ENCODE data around the gene KDM2B.

Gene KDM2B

DNA sequence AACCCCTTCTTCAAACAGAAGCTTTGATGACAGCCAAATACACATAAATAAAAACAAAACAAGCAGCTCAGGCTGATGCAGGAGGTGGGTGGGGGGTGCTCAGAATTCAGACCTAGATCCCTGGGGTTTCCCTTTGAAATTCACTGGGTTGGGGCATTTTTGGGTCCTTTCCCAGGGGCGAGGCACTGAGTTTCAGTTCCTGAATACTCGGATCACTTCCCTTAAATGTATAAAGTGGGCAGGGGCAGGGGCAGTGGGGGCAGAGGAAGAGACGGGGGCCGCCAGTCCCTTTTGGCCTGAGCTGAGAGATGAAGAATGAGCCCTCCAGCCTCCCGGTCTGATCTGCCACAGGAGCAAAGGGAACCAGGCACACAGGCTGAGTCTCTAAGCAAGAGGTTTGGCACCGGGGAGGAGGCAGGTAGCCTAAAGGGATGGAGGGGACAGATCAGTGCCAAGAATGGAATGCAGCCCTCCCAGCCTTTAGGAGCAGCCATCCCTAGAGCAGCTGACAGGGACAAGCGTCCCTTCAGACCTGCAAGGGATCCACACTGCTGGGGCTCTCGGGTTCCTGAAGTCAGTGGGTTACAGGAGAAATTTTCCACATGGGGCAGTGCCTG lies 20.3 kb downstream of the KDM2B start:
- no peak for FAIRE-seq

DNA sequence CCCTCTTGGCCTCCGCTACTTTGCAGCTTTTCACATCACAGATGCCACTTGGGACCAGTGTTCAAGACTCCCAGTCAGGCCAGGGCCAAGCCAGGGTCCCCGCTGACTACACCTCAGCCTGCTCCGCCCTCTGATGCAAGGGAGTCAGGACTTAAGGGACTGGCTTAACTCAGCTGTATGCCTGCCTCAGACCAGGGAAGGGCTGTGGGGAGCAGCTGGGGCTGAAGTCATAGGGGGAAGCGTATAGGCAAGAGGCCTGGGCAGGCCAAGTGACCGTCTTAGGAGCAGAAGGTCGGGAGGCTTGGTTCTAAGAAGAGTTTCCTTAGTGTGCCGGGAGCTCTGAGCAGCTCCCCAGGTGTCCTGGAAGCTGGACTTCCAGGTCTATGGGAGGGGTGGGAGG lies 21.9 kb downstream of the KDM2B start:
- no peak for FAIRE-seq

DNA sequence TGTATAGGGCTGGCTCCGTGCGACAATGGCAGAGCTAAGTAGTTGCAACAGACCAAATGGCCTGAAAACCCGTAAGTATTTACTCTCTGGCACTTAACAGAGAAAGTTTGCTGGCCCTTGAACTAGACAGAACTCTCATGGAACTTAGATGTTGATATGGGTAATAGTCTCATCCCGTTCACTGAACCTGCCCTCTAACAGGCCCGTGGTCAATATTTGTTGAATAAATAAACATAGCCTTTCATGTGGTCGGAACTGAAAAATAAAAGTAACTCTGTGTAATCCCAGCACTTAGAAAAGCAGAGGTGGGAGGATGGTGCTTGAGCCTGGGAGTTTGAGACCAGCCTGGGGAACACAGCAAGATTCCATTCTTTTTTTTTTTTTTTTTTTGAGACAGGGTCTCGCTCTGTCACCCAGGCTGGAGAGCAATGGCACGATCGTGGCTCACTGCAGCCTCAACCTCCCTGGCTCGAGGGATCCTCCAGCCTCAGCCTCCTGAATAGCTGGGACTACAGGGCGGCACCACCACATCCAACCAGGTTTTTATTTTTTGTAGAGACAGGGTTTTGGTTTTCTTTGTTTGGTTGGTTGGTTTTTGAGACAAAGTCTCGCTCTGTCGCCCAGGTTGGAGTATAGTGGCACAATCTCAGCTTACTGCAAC lies 29.7 kb downstream of the KDM2B start:
- FAIRE-seq: no peak

DNA sequence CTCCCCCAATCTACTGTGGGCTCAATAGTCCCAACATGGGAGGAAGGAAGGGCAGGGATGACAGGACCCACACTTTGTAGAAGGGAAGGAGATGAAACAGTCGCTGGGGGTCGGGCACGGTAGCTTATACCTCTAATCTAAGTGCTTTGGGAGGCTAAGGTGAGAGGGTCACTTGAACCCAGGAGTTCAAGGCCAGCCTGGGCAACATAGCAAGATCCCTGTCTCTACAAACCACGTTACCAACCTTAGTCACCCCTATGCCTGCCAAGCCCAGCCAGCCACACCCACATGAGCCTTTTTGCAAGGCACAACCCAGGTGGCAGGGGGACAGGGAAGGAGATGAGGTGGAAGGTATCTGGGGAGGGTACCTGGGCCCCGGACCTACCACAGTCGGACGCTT lies 31.7 kb downstream of the KDM2B start:
- FAIRE-seq: no peak

DNA sequence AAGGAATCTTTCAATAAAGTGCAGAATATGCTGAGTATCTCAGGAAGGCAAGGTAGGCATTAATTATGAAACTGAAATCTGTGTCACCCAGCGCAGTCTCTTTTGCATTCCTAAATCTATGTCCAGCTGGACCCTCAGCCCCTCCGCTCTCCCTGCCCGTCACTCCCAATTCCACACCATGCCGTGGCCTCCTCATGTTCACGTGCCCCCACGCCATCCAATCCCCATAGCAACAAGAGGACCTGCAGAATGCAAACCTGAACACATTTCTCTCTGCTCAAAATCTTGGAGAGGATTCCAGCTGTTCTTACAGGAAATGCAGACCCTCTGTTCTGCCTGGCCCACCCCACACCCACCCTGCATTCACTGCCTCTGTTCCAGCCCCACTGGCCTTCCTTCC lies 35.3 kb downstream of the KDM2B start:
- no peak for FAIRE-seq

DNA sequence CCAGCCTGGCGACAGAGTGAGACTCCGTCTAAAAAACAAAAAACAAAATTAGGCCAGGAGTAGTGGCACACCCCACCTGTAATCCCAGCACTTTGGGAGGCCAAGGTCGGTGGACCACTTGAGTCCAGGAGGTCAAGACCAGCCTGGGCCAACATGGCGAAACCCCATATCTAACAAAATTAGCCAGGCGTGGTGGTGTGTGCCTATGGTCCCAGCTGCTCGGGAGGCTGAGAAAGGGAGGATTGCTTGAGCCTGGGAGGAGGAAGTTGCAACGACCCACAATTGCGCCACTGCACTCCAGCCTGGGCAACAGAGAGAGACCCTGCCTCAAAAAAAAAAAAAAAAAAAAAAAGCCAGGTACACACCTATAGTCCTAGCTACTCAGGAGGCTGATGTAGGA lies 37.0 kb downstream of the KDM2B start:
- FAIRE-seq: no peak

DNA sequence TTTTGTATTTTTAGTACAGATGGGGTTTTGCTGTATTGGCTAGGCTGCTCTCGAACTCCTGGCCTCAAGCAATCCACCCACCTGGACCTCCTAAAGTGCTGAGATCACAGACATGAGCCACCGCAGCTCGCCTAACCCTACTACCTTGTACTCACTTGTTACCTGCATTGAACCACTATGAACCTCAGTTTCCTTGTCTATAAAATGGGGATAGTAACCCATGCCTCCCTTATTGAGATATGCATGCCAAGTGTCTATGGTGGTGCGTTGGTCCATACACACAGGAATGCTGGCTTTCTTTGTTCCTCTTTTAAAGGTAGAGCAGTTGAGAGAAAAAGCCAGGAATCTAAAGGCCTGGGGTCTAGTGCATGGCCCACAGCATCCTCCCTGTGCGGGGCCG lies 40.9 kb downstream of the KDM2B start:
- FAIRE-seq: no peak

DNA sequence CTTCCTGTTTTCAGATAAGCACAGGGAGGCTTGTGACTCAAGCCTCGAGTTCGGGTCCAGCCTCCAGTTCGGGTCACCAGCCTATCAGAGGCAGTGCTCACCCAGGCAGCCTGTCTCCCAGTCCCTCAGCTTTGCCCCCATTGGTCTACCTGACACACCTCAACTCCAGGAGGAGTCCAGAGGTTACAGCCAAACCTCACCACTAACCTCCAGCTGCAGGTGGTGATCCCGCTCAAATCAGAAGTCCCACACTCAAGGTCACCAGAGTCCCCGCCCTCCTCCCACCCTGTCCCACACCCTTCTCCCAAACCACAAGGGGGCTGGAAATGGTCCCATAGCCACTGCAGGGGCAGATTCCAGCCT lies 42.1 kb downstream of the KDM2B start:
- no peak for FAIRE-seq

DNA sequence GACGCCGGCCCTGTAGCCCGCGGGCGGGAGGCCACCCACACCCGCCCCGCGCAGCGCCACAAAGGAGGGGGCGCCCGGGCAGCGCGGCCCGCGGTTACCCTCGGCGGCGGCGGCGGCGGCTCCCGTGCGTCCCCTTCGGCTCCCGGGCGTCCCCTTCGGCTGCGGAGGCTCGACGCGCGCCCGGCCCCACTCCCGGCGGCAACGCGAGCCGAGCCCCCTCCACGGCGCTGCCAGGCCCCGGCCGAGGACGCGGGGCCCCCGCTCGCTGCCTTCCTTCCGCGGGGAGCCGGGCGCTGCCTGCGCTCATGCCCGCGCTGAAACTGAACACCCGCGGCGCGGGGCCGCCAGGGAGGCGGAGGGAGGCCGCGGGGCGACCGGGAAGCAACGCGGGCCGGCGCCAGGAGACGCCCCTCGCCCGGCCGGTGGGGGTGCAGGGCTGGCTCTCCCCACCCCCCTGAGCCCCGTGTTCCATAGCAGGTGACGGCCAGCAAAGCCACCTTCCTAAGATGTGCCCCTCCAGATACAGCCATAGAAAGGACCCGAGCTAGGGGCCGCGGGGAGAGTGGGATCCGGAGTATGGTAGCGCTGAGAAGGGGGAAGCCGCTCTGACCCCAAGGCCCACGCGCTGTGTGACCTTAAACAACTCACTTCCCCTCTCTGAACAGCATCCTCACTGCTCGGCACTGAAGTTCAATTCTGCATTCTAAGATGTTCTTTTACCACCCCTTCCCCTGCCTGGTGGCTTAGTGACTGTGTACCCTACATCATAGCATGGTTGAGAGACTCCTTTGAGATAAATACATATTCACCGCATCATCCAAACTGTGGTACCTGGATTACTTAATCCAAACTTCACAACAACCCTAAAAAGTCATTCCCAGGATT lies 42.8 kb downstream of the KDM2B start:
- FAIRE-seq: no peak

DNA sequence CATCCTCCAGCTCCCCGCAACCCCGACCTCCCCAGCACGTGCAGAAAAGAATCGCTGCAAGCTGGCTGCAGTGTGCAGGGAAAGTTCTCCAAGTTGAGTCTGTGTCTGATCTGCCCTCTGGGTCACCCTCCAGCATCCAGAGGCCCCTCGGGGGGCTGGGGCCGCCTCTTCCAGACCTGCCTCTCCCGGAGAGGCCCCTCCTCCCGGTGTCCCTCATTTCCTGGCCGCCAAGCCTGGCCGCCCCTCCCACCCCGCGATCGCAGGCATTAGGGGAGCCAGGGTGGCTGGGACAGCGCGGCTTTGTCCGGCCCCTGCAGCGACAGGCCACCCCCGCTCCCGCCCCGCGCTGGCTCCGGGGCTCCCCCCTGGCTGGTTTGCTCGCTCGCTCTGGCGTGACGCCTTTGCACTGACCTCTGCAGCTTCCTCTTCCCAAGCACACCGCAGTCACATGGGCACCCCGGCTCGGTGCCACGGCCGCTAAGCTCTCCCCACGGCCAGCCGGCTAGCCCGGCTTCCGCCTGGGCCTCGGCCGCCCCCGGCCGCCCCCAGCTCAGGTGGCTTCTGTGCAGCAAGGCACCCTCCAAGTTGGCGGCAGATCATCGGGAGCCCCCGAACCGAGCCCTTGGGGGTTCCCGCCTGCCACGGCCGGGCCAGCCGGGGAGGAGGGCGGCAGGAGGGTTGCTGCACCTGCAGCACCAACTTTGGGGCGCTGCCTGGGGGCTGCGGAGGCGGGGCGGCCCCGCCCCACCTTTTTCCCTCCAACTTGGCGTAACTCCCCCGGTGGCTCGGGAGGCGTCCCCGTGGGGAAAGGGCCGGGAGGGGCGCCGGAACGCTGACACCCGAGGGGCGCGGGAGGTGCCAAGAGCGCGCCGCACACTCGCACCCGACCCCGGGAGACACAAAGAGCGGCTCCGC lies 43.7 kb downstream of the KDM2B start:
- no peak for FAIRE-seq

DNA sequence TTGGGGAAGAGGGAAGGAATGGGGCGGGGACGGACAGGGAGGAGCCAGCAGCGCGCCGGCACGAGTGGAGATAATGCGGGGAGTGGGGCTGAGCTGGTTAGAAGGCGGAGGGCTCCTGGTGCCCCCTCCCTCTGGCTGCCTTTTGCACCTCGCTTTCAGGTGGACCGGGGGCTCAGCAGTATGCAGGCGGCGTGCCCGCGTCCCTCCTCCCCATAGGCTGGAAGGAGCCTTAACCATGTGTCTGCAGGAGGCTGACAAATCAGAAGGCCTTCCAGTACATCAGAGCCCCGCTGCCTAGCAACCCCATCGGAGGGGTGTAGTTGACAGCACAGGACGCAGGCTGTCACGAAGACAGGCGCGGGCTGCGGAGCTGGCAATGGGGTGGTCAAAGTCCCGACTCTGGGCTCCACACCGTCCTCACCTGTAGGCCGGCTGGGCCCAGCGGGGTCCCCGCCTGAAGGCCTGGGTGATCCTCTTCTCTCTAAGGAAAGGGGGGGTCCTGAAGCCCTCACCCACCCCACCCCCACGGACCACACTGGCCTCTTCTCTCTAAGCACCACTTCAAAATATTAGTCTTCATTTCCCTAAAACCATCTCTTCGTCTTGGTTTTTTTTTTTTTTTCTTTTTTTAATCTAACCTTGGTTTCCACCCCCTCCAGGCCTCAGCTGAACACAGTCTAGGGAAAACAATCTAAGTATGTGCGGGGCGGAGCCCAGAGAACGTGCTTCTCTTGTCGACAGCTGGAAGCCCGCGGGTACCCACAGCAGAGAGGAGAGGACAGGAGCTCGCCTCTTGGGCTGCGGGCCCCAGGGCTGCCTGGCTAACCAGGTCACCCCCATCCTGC lies 44.5 kb downstream of the KDM2B start:
- no peak for FAIRE-seq

DNA sequence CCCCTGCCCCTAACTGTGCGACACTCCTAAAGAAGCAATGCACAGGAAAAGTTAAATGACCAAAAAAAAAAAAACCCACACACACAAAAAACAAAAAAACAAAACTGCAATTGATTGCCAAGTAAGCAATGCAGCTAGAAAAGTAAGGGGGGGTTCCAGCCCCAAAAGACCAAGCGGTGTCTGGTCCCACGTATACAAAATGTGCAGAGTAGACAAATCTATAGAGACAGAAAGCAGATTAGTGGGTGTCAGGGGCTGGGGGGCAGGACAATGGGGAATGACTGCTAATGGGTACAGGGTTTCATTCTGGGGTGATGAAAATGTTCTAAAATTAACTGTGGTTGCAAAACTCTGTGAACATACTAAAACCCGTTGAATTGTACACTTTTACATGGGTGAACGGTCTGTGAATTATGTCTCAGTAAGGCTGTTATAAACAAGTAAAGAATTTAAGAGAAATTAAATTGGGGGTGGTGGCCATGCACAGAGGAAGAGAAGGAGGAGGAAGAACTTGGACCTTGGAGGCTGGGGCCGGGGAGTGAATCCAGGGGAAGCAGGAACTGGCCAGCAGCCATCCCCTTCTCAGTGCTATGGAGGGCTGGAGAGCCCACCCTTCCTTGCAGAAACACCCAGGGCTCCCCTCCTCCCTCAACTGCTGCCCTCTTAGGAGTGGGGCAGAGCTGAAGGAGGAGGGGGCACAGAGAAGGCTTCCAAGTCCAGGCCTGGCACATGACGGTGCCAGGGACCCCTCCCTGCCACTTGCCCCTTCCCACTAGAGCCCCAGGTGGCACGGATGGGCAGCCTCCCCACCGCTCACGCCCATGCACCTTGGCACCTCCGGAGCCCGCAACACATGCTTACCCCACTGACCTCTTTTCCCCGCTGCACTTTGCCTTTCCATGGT lies 45.4 kb downstream of the KDM2B start:
- no peak for FAIRE-seq

DNA sequence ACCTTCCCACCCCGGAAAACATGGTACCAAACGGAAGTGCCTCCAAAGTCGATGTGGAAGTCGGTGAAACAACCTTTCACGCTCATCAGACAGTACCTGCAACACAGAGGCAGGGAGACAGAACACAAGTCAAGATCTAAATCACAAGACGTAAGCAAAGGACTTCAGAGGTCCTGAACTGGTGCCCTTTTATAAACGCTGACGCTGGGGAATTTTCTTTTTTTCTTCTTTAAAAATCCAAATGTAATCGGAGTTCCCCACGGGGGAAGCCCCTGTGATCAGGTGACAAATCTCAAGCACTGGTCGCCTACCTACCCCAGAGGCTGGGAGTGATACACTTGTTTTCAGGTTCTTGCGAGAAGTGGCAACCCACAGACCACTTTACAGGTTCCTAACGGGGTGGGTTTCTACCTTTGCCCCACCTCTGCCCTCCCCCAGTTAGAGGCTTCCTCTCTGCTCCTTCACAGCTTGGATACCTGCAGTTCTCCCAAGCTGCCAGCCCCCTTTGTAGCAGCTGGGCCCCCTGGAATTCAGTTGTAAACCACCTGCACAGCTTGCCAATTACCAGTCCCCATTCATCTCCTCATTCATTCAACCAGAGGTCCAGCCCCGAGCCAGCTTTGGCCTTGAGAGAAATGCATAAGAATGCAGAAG lies 46.2 kb downstream of the KDM2B start:
- no peak for FAIRE-seq

DNA sequence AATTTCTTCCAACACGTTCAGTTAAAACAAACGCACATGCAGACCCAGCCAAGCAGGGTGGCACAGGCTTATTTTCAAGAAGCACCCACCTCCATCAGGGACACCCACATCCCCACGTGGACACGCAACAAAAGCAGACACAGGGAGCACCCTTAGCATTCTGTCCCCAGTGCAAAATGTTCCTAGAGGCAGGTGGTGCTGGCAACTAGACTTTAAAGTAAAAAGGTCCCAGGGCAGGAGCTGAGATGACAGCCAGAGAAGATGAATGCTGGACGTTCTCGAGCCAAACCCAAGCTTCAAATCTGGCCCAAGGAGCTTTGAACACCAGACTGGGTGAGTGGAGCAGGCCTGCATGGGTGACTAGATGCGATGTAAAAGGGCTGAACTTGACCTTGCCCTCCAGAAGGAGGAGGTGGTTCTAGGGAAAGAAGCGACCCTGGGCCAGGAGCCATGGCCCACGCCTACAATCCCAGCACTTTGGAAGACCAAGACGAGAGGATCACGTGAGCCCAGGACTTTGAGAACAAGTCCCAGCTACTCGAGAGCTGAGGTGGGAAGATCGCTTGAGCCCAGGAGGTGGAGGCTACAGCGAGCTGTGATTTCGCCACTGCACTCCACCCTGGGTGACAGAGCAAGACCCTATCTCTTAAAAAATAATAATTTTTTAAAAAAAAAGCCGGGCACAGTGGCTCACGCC lies 47.3 kb downstream of the KDM2B start:
- FAIRE-seq: no peak

DNA sequence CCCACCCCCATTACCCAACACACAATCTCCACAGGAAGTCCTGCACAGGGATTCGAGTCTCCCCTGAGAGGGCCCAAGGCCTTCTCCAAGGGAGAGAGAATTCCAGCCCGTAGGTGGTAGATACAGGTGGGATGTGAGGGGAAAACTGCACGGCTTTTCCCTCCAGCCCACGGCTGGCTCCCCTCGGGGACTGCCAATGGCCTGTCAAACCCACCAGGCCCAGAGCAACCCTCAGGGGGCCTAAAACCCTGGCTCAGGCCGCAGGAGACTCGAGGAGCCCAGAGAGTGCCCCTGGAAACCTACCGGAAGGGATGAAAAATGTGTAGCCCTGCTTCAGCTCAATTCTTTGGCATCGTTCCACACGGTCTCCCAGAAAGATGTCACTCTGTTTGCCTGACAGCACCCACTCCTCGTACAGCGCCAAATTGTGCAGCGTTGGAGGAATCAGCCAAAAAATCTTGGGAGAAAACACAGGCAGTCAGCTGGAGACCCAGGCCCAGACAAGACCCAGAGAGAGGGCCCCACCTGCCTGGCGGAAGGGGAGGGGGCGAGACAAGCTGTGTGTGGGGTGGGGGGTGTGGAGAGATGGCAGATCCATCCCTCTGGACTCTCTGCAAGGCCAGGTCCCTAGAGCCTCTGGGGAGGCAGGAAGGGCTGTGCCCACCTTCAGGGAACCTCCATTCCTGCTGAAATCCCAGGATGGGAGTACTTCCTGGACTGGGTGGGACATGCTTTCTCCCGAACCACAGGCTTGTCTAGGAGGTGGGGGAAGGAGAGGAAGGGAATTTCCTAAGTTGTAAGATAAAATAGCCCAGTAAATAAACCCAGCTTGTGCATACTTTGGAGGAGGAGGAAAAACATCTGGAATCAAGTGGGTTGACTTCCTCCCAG lies 48.1 kb downstream of the KDM2B start:
- no peak for FAIRE-seq

DNA sequence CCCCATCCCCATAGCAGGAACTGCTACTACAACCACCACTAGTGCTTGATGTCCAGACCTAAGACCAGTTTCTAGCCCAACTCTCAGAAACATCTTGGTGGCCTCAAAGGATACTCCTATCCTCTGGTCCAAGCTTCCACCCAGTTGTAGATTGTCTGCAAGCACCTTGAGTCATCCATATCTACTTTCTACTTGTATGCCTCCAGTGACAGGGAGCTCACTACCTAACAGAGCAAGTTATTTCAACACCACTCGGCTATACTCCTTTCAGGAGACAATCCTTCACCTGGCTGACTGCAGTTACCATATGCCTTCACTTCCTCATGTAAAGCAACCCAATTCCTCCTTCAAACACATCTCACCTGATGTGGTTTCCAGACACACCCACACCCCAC lies 49.5 kb downstream of the KDM2B start:
- no peak for FAIRE-seq

DNA sequence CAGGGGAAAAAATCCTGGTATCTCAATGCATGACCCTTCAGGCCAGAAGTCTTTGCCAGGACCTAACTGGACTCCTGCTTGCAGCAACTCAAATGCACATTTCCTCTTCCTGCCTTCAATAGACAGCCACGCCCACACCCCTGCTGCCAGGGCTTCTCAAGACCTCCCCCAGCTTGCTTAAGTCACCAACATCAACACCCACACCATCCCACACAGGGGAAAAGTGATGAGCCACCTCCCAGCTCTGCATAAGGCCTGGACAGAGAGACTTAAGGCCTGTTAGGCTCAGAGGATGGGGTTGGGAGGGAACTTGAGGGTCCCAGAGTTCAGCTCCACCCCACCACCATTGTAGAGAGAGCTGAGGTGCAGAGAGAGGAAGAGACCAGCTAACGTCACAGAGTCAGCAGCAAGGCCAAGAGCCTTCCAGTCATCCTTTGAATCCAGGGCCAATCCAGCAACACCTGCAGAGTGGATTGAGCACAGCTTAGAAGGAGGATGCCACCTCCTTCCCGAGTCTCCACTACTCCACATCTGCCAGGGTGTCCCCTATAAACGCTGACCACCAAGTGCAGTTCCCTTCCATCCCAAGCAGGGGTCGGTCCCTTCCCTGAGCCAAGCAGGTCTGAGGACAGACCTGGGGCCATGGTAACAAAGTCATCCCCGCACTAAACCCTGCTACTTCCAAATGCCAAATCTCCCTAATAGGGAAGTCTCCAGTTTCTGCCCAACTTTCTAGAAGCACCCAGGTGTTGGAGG lies 50.0 kb downstream of the KDM2B start:
- no peak for FAIRE-seq

DNA sequence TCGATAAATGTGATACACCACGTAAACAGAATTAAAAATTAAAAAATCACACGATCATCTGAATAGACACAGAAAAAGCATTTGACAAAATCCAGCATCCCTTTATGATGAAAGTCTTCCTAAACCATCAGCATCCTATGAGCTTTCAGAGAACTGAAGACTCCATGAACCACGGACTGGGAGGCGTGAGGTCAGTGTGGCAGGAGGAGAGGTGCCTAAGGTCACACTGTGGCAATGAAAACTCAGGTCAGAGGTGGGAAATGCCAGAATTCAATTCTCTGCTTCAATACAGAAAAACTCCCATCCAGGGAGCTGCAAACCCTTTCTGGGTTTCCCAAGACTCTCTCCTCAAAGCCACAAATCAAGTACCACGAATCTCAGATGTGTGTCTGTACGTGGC lies 51.6 kb downstream of the KDM2B start:
- no peak for FAIRE-seq
